Thymus (tissue), 14 donors: Measurements from ENCODE around the gene NDUFAF4. TPM values are rescaled to one million over a fixed set of nuclear protein-coding genes. Genes with fewer than 3 reads are reported as not detected.

Experiments used
- DNase-seq, 9 donors: peaks; one replicate each; pipeline ENCODE4 v3.0.0-alpha.2; 2013; ENCODE audit warnings: low spot score in 9 of 9, low read depth in 6 of 9, missing footprints in 1 of 9
- H3K27ac ChIP-seq, 2 donors: one replicate each; pipeline ENCODE4 v1.5.1; 2013; ENCODE audit warnings: control low read depth in 1 of 2, low read depth in 1 of 2, low read length in 1 of 2, mild to moderate bottlenecking in 1 of 2, moderate library complexity in 1 of 2
- H3K27me3 ChIP-seq, 2 donors: one replicate each; pipeline ENCODE4 v1.5.1; 2013; ENCODE audit warnings: low read length in 1 of 2; ENCODE audit not compliant: control insufficient read depth in 2 of 2, insufficient read depth in 1 of 2
- H3K36me3 ChIP-seq, 2 donors: one replicate each; pipeline ENCODE4 v1.5.1; 2013; ENCODE audit warnings: low read length in 1 of 2, mild to moderate bottlenecking in 1 of 2, moderate library complexity in 1 of 2; ENCODE audit not compliant: control insufficient read depth in 2 of 2, insufficient read depth in 2 of 2
- H3K4me1 ChIP-seq, 2 donors: one replicate each; pipeline ENCODE4 v1.5.1; 2013; ENCODE audit warnings: low read length in 2 of 2; ENCODE audit not compliant: control insufficient read depth in 2 of 2, insufficient read depth in 2 of 2
- H3K4me3 ChIP-seq, 2 donors: one replicate each; pipeline ENCODE4 v1.5.1; 2013; ENCODE audit warnings: low read length in 2 of 2, control low read depth in 1 of 2, mild to moderate bottlenecking in 1 of 2
- H3K9me3 ChIP-seq, 2 donors: one replicate each; pipeline ENCODE4 v1.5.1; 2013; ENCODE audit warnings: low read length in 1 of 2, mild to moderate bottlenecking in 1 of 2; ENCODE audit not compliant: control insufficient read depth in 2 of 2, insufficient read depth in 1 of 2
- WGBS: extraction: QIAGEN DNeasy Blood & Tissue Kit; methylation state at CpG from one replicate; pipeline ENCODE4 v1.1.7; 2013; 5-methylcytosine and 5-hydroxymethylcytosine counted together
- long read RNA-seq, 10 donors: transcript quantifications; one replicate each; lab custom pipeline, GENCODE V29; 2026
- polyA plus RNA-seq: library from polyadenylated mRNA; stranded (reverse); fragments of 200-250 nt; gene quantifications from one replicate; pipeline ENCODE4 v1.2.3, GENCODE V29; 2013
- total RNA-seq: library from RNA; stranded (reverse); fragments of 120-200 nt; gene quantifications from one replicate; pipeline ENCODE4 v1.2.4, GENCODE V29; 2013
- donor health status: healthy.

The NDUFAF4 gene
- total RNA-seq, result 32.3 TPM
- polyA plus RNA-seq, result 47.5 TPM
- long read RNA-seq, donor 1, partial matches to known transcripts, result 0 of 3 reads
- long read RNA-seq, donor 1, other reads (novel, unspliced or antisense), result 0 of 3 reads
- long read RNA-seq, donor 2, result 0 reads
- long read RNA-seq, donor 3, transcript NDUFAF4-201 (3 exons, 2,399 nt), result major isoform, 53 of 57 reads
- long read RNA-seq, donor 3, partial matches to known transcripts, result 0 of 57 reads
- long read RNA-seq, donor 3, other reads (novel, unspliced or antisense), result 0 of 57 reads
- long read RNA-seq, donor 4, transcript NDUFAF4-201 (3 exons, 2,399 nt), result major isoform, 12 of 14 reads
- long read RNA-seq, donor 4, partial matches to known transcripts, result 0 of 14 reads
- long read RNA-seq, donor 4, other reads (novel, unspliced or antisense), result 0 of 14 reads
- long read RNA-seq, donor 5, transcript NDUFAF4-201 (3 exons, 2,399 nt), result major isoform, 54 of 58 reads
- long read RNA-seq, donor 5, partial matches to known transcripts, result 0 of 58 reads
- long read RNA-seq, donor 5, other reads (novel, unspliced or antisense), result 0 of 58 reads
- long read RNA-seq, donor 6, transcript NDUFAF4-201 (3 exons, 2,399 nt), result major isoform, 12 of 13 reads
- long read RNA-seq, donor 6, partial matches to known transcripts, result 0 of 13 reads
- long read RNA-seq, donor 6, other reads (novel, unspliced or antisense), result 0 of 13 reads
- long read RNA-seq, donor 7, transcript NDUFAF4-201 (3 exons, 2,399 nt), result major isoform, 24 of 24 reads
- long read RNA-seq, donor 7, partial matches to known transcripts, result 0 of 24 reads
- long read RNA-seq, donor 7, other reads (novel, unspliced or antisense), result 0 of 24 reads
- long read RNA-seq, donor 8, transcript NDUFAF4-201 (3 exons, 2,399 nt), result major isoform, 19 of 19 reads
- long read RNA-seq, donor 8, partial matches to known transcripts, result 0 of 19 reads
- long read RNA-seq, donor 8, other reads (novel, unspliced or antisense), result 0 of 19 reads
- long read RNA-seq, donor 9, transcript NDUFAF4-201 (3 exons, 2,399 nt), result major isoform, 18 of 22 reads
- long read RNA-seq, donor 9, partial matches to known transcripts, result 0 of 22 reads
- long read RNA-seq, donor 9, other reads (novel, unspliced or antisense), result 0 of 22 reads
- long read RNA-seq, donor 10, transcript NDUFAF4-201 (3 exons, 2,399 nt), result major isoform, 15 of 16 reads
- long read RNA-seq, donor 10, partial matches to known transcripts, result 0 of 16 reads
- long read RNA-seq, donor 10, other reads (novel, unspliced or antisense), result 0 of 16 reads

- Histone ChIP-seq H3K27ac (peak within 1 kb of the TSS; percentile 88 to 94), H3K9me3 (no peaks in the 10 kb centered on the region), H3K36me3 (peaks cover 10 to 21% of the 10 kb centered on the region in 2 donors), H3K27me3 (peaks cover 2 to 5% of the 10 kb centered on the region in 2 donors), H3K4me3 (peak within 1 kb of the TSS; percentile 77 to 96), H3K4me1 (peaks cover 4 to 5% of the 10 kb centered on the region in 2 donors)
- under 1% methylated on average over 71 of the region's 71 CpGs for WGBS
- peak; percentile 84 to 98 (median 94) for DNase-seq
Observed at GRCh38 chr6:96897396-96898240, at the start of gene NDUFAF4. NDUFAF4 (minus strand) TSS chr6:96897891; CDS start chr6:96897801, 90 bp downstream.

DNA sequence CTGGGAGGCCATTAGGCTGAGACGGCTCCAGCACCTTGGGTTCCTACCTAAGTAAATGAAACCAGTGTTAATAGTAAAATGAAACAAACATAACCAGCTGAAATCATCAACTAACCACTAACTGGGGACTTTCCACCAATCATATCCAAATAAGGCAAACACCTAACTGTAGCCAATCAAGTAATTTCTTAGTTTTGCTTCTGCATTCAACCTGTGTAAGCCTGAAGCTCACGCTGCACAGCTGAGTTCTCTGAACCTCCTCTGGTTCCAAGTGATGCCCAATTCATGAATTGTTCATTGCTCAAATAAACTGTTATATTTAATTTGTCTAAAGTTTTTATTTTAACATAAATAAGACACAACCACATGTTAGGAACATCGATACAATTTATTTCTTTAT, 49.4 kb upstream of the NDUFAF4 start:
- no peaks in the 10 kb centered on the region for H3K4me1 ChIP-seq
- peaks cover 0 to 2% of the 10 kb centered on the region in 2 donors for H3K27me3 ChIP-seq
- H3K27ac ChIP-seq, result no peak overlapping the region
- no peaks in the 10 kb centered on the region for H3K36me3 ChIP-seq
- no peaks in the 10 kb centered on the region for H3K9me3 ChIP-seq
- WGBS, result 93% methylated on average over 3 of the region's 3 CpGs
- no peak for DNase-seq
- no peak overlapping the region for H3K4me3 ChIP-seq

DNA sequence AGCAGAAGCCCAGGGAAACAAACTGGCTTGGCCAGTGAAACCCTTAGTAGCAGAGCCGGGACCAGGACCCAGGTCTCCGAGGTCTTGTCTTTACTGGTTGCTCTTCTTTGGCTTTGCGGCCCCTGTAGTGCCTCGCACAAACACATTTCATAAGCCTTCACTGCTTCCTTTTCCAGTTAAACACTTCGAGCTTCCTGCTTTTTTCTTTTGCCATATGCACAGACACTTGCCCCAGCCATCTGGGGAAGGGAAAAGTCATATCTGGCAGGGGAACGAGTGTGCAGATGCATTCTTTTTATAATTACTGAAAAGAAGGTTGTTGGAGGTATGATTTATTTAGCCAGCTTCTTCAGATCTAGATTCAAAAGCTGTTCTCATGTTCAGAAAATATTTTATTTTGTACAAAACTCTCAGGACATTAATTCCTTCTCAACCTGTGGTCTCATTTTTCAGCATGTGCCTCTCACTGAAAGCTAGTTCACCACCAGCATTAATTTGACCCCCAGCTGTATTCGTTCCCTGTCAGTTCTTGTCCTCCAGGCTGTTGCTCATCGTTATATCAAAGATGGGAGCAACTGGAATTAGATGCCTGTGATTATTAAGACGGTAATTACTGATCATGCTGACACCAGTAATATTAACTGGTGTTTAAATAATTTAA, 46.0 kb upstream of the NDUFAF4 start:
- no peak overlapping the region for H3K4me3 ChIP-seq
- WGBS, result 82% methylated on average over 9 of the region's 9 CpGs
- H3K36me3 ChIP-seq, result no peaks in the 10 kb centered on the region
- H3K27me3 ChIP-seq, result peaks cover 0 to 3% of the 10 kb centered on the region in 2 donors
- no peaks in the 10 kb centered on the region for H3K4me1 ChIP-seq
- no peak for DNase-seq
- no peak overlapping the region for H3K27ac ChIP-seq
- no peaks in the 10 kb centered on the region for H3K9me3 ChIP-seq

GRCh38 chr6:96942676-96943075, 45.0 kb upstream of the NDUFAF4 start:
- Histone ChIP-seq H3K27ac (no peak overlapping the region), H3K36me3 (no peaks in the 10 kb centered on the region), H3K27me3 (peaks cover 0 to 3% of the 10 kb centered on the region in 2 donors), H3K9me3 (no peaks in the 10 kb centered on the region), H3K4me1 (no peaks in the 10 kb centered on the region), H3K4me3 (no peak overlapping the region)
- 94% methylated on average over 2 of the region's 2 CpGs for WGBS
- DNase-seq, result no peak

DNA sequence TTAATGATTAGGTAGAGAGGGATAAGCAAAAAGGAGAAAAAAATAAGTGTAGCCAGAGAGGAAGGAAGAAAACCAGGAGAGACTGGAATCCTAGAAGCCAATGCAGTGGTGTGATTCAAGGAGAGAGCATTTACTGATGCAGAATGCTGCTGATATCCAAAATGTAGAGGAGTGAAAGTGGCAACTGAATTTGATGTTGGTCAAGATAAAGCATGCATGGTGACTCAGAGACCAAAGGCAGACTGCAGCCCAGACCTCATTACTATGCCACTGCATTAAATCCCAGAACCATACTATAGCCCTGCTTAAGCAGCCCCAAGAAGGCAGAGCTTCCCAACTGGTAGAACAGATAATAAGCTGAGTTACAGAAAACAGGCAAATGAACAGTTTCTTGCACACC, 42.6 kb upstream of the NDUFAF4 start:
- Histone ChIP-seq H3K27ac (no peak overlapping the region), H3K36me3 (no peaks in the 10 kb centered on the region), H3K9me3 (no peaks in the 10 kb centered on the region), H3K27me3 (peaks cover 0 to 3% of the 10 kb centered on the region in 2 donors), H3K4me1 (no peaks in the 10 kb centered on the region), H3K4me3 (no peak overlapping the region)
- no peak for DNase-seq

DNA sequence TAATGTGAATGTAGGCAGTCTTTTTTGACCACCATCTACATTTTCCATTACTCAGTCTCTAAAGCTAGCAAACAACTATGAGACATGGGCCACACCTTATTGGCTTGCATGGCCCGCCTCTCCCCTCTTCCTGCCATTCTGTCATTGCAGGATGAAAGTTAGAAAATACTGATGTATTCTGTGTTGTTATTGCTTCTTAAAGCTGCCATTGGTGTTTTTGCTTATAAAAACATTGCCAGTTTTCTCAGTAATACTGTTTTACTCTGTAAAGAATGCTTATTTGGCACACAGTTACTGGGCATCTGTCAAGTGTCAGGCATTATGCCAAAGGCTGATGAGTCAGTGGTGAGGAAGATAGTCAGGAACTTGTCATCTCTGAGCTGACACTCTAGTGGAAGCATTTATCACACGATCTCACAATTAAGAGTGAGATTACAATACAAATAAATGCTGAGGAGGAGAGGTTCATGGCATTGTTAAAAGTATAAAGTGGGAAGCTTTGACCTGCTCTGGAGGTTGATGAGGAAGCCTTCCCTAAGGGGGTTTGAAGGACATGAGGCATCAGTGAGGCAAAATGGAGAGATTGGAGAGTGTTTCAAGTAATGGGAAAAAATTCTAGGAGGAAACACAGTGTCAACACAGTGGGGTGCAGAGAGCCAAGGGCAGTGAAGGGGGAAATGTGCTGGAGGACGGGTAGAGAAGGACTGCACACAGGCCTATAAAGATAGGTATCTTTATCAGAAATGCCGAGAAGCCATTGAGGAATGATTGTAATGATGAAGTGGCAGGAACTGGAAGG, 41.5 kb upstream of the NDUFAF4 start:
- Histone ChIP-seq H3K36me3 (no peaks in the 10 kb centered on the region), H3K4me3 (no peak overlapping the region), H3K27me3 (peaks cover 0 to 3% of the 10 kb centered on the region in 2 donors), H3K9me3 (no peaks in the 10 kb centered on the region), H3K27ac (no peak overlapping the region), H3K4me1 (no peaks in the 10 kb centered on the region)
- DNase-seq, result no peak
- WGBS, result 90% methylated on average over 4 of the region's 4 CpGs

- Histone ChIP-seq H3K27me3 (peaks cover 0 to 4% of the 10 kb centered on the region in 2 donors), H3K4me3 (no peak overlapping the region), H3K27ac (no peak overlapping the region), H3K4me1 (no peaks in the 10 kb centered on the region), H3K36me3 (no peaks in the 10 kb centered on the region), H3K9me3 (no peaks in the 10 kb centered on the region)
- 83% methylated on average over 4 of the region's 4 CpGs for WGBS
- DNase-seq, result no peak
Observed at GRCh38 chr6:96934087-96934486, 36.4 kb upstream of the NDUFAF4 start.
